Bronchial epithelial cell (primary cell): ENCODE measurements around the gene ALDH1A2. TPM values are rescaled to one million over a fixed set of nuclear protein-coding genes. Genes with fewer than 3 reads are reported as not detected.
"Not testable (repeated sequence)": the region's sequence is repeated elsewhere in the genome, so short reads cannot be mapped to it uniquely, and the experiment has no call there.

Experiments used
- DNase-seq: peaks from one replicate; pipeline ENCODE4 v3.0.0-alpha.2; 2010; ENCODE audit warnings: low read depth
- FAIRE-seq: peaks from 2 replicates; lab custom pipeline; 2011; peaks lifted over from hg19 to GRCh38; lab: Jason Lieb, UNC
- H3K27me3 ChIP-seq: 2 replicates; pipeline ENCODE4 v1.5.1; 2011; ENCODE audit warnings: low read length; ENCODE audit not compliant: control insufficient read depth, insufficient read depth
- H3K36me3 ChIP-seq: 2 replicates; pipeline ENCODE4 v1.5.1; 2011; ENCODE audit warnings: low read length; ENCODE audit not compliant: control insufficient read depth, insufficient read depth
- H3K4me3 ChIP-seq: 2 replicates; pipeline ENCODE4 v1.5.1; 2011; ENCODE audit warnings: mild to moderate bottlenecking, low read depth, low read length, control low read depth
- CTCF ChIP-seq: IDR thresholded peaks from 2 replicates; pipeline ENCODE4 v1.5.1; 2011; ENCODE audit warnings: mild to moderate bottlenecking, moderate library complexity, low read length, control low read depth, inconsistent platforms; ENCODE audit not compliant: insufficient read depth, severe bottlenecking
- total RNA-seq: library from RNA; depleted of rRNA; stranded (reverse); fragments of >200 nt; gene quantifications from 2 replicates; pipeline ENCODE4 v1.2.1, GENCODE V29; 2014

Gene ALDH1A2
- total RNA-seq, 1 donor from 2014 or later: 0.79 TPM

- no peak for FAIRE-seq
Measured at GRCh38 chr15:58046467-58046866, 19.0 kb downstream of the ALDH1A2 start.

GRCh38 chr15:58045376-58045775 lies 20.1 kb downstream of the ALDH1A2 start:
- not testable (repeated sequence) for H3K4me3 ChIP-seq, DNase-seq, H3K27me3 ChIP-seq, H3K36me3 ChIP-seq, FAIRE-seq

More at GRCh38 chr15:58046467-58046866, 19.0 kb downstream of the ALDH1A2 start:
- no peak for TF ChIP-seq CTCF
- Histone ChIP-seq H3K4me3 (no peak overlapping the region), H3K27me3 (no peaks in the 10 kb centered on the region), H3K36me3 (no peaks in the 10 kb centered on the region)
- DNase-seq: no peak

- DNase-seq: no peak
- no peaks in the 10 kb centered on the region for H3K36me3 ChIP-seq
- H3K27me3 ChIP-seq: no peaks in the 10 kb centered on the region
- no peak for TF ChIP-seq CTCF
- no peak overlapping the region for H3K4me3 ChIP-seq
- FAIRE-seq: no peak
Measured at GRCh38 chr15:58044551-58044950, 21.0 kb downstream of the ALDH1A2 start.

GRCh38 chr15:58043192-58043903 lies 22.2 kb downstream of the ALDH1A2 start:
- peak; percentile 42 for DNase-seq
- Histone ChIP-seq H3K4me3 (no peak overlapping the region), H3K36me3 (no peaks in the 10 kb centered on the region), H3K27me3 (no peaks in the 10 kb centered on the region)
- no peak for FAIRE-seq
- peak; percentile 56 for TF ChIP-seq CTCF

- no peaks in the 10 kb centered on the region for H3K36me3 ChIP-seq
- DNase-seq: peak; percentile 59
- no peak overlapping the region for H3K4me3 ChIP-seq
- no peak for FAIRE-seq
- H3K27me3 ChIP-seq: no peaks in the 10 kb centered on the region
- TF ChIP-seq CTCF: no peak
Measured at GRCh38 chr15:58042006-58042405, 23.5 kb downstream of the ALDH1A2 start.

- DNase-seq (peak; percentile 88), FAIRE-seq (no peak)
- H3K36me3 ChIP-seq: no peaks in the 10 kb centered on the region
- H3K27me3 ChIP-seq: no peaks in the 10 kb centered on the region
- H3K4me3 ChIP-seq: no peak overlapping the region
- TF ChIP-seq CTCF: no peak
Measured at GRCh38 chr15:58040150-58040549, 25.4 kb downstream of the ALDH1A2 start.
